ENCODE measurements around the gene CSNK1E. TPM values are rescaled to one million over a fixed set of nuclear protein-coding genes. Genes with fewer than 3 reads are reported as not detected.

CSNK1E gene
- total and polyA plus RNA-seq, 9 of the 15 experiments (the other 6 are each of a cell fraction or from before 2014, with no cell fraction given): 2.7 to 70.0 (median 41.3) TPM

DNA sequence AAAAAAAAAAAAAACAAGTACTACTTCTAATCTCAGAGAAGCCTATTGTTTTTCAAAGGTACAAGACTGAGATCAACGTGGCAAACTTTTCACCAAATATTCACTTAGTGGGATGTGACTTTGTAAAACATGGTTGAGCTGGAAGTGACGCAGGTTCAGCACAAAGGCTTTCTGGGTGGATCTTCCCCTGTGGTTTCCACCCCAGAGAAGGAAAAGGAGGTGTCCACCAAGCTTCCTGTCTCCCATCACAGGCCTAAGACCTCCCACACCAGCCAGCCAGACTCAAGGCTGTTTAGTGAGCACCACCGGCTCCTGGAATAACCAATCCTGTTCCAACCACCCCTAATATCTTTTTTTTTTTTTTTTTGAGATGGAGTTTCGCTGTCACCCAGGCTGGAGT lies 50.1 kb downstream of the CSNK1E start (continued):
- TF ChIP-seq SMAD4 (CRISPR knock-in tag; conservative IDR thresholded peaks at IDR 0.05) (no peak), ATF1 (CRISPR knock-in tag; IDR thresholded peaks at IDR 0.05) (no peak), ATF1 (tag; IDR thresholded peaks at IDR 0.05) (0 out of 2 replicates have a peak, but pooled peaks have one; percentile 9), RCOR1 (IDR thresholded peaks at IDR 0.05; ENCODE audit: borderline replicate concordance in 1 of 2, low read depth in 2 of 2, low read length in 2 of 2) (no peak), BHLHE40 (IDR thresholded peaks at IDR 0.05; ENCODE audit: low read length) (no peak), CBX5 (IDR thresholded peaks at IDR 0.05; ENCODE audit: borderline replicate concordance, low read depth) (no peak), POLR2G (IDR thresholded peaks at IDR 0.05; ENCODE audit: low read depth, low read length) (no peak), MCM2 (IDR thresholded peaks at IDR 0.05; ENCODE audit: low read depth) (no peak), PML (IDR thresholded peaks at IDR 0.05; ENCODE audit: low read length) (no peak), GABPA (tag; conservative IDR thresholded peaks at IDR 0.05; ENCODE audit: low read depth) (peak; percentile 66), ZNF436 (CRISPR knock-in tag; IDR thresholded peaks at IDR 0.05) (no peak), RBM15 (IDR thresholded peaks at IDR 0.05; ENCODE audit: insufficient read depth, low read length) (no peak), YY1 (IDR thresholded peaks at IDR 0.05; ENCODE audit: borderline replicate concordance in 1 of 3, control insufficient read depth in 1 of 3, extremely low read depth in 1 of 3, insufficient read depth in 3 of 3, insufficient read length in 1 of 3, insufficient replicate concordance in 2 of 3, low read depth in 1 of 3, low read length in 2 of 3) (peak in 1 of 3 experiments; percentile 24), TAF1 (IDR thresholded peaks at IDR 0.05; ENCODE audit: control insufficient read depth, extremely low read depth, insufficient read depth, low read length, severe bottlenecking) (no peak), ZKSCAN8 (CRISPR knock-in tag; IDR thresholded peaks at IDR 0.05) (no peak), MXI1 (IDR thresholded peaks at IDR 0.05; ENCODE audit: low read depth, low read length) (no peak), EHMT2 (IDR thresholded peaks at IDR 0.05) (no peak), HNRNPLL (IDR thresholded peaks at IDR 0.05; ENCODE audit: low read depth, low read length, poor library complexity, severe bottlenecking) (no peak), CBX2 (IDR thresholded peaks at IDR 0.05; ENCODE audit: insufficient read depth, low read length, poor library complexity, severe bottlenecking) (no peak), SP2 (IDR thresholded peaks at IDR 0.05; ENCODE audit: extremely low read depth, low read depth, low read length, poor library complexity, severe bottlenecking) (no peak), ZNF121 (CRISPR knock-in tag; conservative IDR thresholded peaks at IDR 0.05) (no peak)
- TF ChIP-seq, protein P1, sequence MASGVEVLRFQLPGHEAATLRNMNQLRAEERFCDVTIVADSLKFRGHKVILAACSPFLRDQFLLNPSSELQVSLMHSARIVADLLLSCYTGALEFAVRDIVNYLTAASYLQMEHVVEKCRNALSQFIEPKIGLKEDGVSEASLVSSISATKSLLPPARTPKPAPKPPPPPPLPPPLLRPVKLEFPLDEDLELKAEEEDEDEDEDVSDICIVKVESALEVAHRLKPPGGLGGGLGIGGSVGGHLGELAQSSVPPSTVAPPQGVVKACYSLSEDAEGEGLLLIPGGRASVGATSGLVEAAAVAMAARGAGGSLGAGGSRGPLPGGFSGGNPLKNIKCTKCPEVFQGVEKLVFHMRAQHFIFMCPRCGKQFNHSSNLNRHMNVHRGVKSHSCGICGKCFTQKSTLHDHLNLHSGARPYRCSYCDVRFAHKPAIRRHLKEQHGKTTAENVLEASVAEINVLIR (CRISPR knock-in tag; IDR thresholded peaks at IDR 0.05): peak; percentile 22; the same call in 1 of the 2 replicates
- TF ChIP-seq, protein P2, sequence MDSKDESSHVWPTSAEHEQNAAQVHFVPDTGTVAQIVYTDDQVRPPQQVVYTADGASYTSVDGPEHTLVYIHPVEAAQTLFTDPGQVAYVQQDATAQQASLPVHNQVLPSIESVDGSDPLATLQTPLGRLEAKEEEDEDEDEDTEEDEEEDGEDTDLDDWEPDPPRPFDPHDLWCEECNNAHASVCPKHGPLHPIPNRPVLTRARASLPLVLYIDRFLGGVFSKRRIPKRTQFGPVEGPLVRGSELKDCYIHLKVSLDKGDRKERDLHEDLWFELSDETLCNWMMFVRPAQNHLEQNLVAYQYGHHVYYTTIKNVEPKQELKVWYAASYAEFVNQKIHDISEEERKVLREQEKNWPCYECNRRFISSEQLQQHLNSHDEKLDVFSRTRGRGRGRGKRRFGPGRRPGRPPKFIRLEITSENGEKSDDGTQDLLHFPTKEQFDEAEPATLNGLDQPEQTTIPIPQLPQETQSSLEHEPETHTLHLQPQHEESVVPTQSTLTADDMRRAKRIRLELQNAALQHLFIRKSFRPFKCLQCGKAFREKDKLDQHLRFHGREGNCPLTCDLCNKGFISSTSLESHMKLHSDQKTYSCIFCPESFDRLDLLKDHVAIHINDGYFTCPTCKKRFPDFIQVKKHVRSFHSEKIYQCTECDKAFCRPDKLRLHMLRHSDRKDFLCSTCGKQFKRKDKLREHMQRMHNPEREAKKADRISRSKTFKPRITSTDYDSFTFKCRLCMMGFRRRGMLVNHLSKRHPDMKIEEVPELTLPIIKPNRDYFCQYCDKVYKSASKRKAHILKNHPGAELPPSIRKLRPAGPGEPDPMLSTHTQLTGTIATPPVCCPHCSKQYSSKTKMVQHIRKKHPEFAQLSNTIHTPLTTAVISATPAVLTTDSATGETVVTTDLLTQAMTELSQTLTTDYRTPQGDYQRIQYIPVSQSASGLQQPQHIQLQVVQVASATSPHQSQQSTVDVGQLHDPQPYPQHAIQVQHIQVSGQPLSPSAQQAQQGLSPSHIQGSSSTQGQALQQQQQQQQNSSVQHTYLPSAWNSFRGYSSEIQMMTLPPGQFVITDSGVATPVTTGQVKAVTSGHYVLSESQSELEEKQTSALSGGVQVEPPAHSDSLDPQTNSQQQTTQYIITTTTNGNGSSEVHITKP (IDR thresholded peaks at IDR 0.05; ENCODE audit: partially characterized antibody): peak; percentile 29
- TF ChIP-seq, protein P3, sequence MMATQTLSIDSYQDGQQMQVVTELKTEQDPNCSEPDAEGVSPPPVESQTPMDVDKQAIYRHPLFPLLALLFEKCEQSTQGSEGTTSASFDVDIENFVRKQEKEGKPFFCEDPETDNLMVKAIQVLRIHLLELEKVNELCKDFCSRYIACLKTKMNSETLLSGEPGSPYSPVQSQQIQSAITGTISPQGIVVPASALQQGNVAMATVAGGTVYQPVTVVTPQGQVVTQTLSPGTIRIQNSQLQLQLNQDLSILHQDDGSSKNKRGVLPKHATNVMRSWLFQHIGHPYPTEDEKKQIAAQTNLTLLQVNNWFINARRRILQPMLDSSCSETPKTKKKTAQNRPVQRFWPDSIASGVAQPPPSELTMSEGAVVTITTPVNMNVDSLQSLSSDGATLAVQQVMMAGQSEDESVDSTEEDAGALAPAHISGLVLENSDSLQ (IDR thresholded peaks at IDR 0.05): no peak
